T-helper 2 cell treated with Interferon-gamma antibody and Interleukin-4, amounts not matched to agents 5 μg/mL and 100 μg/mL, for 36 hours (primary cell): Measurements from ENCODE around the gene OIP5.
"Not testable (repeated sequence)": the region's sequence is repeated elsewhere in the genome, so short reads cannot be mapped to it uniquely, and the experiment has no call there.

Experiments
- DNase-seq: peaks from one replicate; pipeline ENCODE4 v3.0.0; 2021; ENCODE audit warnings: low spot score
- H3K27ac Mint-ChIP-seq: one replicate; pipeline ENCODE4 v1.8.0; 2021; ENCODE audit warnings: mild to moderate bottlenecking, mixed read lengths
- H3K27me3 Mint-ChIP-seq: one replicate; pipeline ENCODE4 v1.8.0; 2021; ENCODE audit warnings: low read depth, mixed read lengths
- H3K36me3 Mint-ChIP-seq: one replicate; pipeline ENCODE4 v1.8.0; 2021; ENCODE audit warnings: low read depth, mixed read lengths
- H3K4me1 Mint-ChIP-seq: one replicate; pipeline ENCODE4 v1.8.0; 2021; ENCODE audit warnings: low read depth, mixed read lengths
- H3K4me3 Mint-ChIP-seq: one replicate; pipeline ENCODE4 v1.8.0; 2022; ENCODE audit warnings: mild to moderate bottlenecking, moderate library complexity, mixed read lengths
- H3K9me3 Mint-ChIP-seq: one replicate; pipeline ENCODE4 v1.8.0; 2021; ENCODE audit warnings: mixed read lengths

OIP5 gene

DNA sequence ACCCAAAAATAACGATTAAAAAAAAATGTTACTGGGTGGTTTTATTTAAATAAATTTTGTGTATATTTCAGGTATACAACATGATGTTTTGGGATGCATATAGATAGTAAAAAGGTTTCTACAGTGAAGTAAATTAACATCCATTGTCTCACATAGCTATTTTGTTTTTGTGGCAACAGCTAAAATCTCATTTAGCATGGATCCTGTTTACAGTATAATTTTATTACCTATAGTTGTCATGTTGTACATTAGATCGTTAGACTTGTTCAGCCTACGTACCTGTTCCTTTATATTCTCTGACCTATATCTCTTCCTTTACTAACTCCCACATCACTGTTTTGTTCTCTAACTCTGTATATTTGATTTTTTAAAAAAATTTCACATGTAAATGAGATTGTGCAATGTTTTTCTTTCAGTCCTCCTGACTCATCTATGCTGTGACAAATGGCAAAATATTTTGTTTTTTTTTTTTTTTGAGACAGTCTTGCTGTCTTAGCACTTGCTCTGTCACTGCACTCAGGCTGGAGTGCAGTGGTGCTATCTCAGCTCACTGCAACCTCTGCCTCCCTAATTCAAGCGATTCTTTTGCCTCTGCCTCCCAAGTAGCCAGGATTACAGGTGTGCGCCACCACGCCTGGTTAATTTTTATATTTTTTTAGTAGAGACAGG, 45.6 kb downstream of the OIP5 start:
- Mint-ChIP-seq H3K4me1 (peaks cover 44% of the 10 kb centered on the region), H3K9me3 (peaks cover 13% of the 10 kb centered on the region), H3K27me3 (no peaks in the 10 kb centered on the region), H3K36me3 (peaks cover 55% of the 10 kb centered on the region), H3K27ac (peak overlapping the region; percentile 76), H3K4me3 (peak overlapping the region; percentile 53)
- DNase-seq: no peak

DNA sequence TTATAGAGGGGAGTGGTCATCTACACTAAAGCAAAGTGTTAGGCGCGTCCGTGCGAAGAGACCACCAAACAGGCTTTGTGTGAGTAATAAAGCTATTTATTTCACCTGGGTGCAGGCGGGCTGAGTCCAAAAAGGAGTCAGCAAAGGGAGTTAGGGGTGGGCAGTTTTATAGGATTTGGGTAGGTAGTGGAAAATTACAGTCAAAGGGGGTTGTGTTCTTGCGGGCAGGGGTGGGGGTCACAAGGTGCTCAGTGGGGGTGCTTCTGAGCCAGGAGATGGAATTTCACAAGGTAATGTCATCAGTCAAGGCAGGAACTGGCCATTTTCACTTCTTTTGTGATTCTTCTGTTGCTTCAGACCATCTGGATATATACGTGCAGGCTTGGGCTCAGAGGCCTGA, 47.1 kb downstream of the OIP5 start:
- no peaks in the 10 kb centered on the region for H3K27me3 Mint-ChIP-seq
- H3K36me3 Mint-ChIP-seq: peaks cover 46% of the 10 kb centered on the region
- peak overlapping the region; percentile 95 for H3K4me3 Mint-ChIP-seq
- H3K27ac Mint-ChIP-seq: peak overlapping the region; percentile 97
- peaks cover 38% of the 10 kb centered on the region for H3K4me1 Mint-ChIP-seq
- peaks cover 13% of the 10 kb centered on the region for H3K9me3 Mint-ChIP-seq
- DNase-seq: no peak

DNA sequence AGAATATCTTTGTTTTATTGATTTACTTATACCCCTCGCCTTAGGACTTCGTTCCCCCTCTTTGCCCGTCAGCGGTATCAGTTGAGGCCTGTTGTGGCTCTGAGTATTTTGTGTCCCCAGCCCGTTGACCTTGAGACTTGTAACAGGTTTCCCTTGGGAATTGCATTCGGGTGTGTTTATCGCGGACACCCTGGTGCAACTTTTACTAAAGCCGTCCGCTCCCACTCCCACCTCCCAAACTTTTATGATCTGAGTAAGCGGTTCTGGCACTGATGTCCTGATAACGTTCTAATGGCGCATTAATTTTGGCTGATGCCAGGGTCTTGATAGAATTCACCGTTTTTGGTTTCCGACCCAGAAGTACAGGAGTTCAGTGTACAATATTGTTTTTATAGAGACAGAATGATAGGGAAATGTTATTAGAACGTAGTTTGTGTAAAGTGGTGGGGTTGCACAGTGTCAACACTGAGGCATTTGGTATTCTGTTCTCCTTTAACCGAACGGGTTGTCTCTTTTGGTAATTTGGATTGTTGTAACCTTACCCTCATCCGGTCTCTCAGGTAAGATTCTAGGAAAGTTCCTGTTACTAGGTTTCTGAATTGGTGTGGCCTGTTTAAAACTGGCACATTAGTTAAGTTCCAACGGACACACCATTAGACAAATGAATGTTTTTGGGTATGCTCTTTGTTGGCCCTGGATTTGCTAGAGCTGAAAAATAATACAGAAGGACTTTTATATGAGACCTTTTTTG, 47.8 kb downstream of the OIP5 start:
- peaks cover 13% of the 10 kb centered on the region for H3K9me3 Mint-ChIP-seq
- peak overlapping the region; percentile 95 for H3K4me3 Mint-ChIP-seq
- H3K27ac Mint-ChIP-seq: peak overlapping the region; percentile 97
- H3K4me1 Mint-ChIP-seq: peaks cover 38% of the 10 kb centered on the region
- H3K27me3 Mint-ChIP-seq: no peaks in the 10 kb centered on the region
- DNase-seq: peak; percentile 7
- peaks cover 51% of the 10 kb centered on the region for H3K36me3 Mint-ChIP-seq

DNA sequence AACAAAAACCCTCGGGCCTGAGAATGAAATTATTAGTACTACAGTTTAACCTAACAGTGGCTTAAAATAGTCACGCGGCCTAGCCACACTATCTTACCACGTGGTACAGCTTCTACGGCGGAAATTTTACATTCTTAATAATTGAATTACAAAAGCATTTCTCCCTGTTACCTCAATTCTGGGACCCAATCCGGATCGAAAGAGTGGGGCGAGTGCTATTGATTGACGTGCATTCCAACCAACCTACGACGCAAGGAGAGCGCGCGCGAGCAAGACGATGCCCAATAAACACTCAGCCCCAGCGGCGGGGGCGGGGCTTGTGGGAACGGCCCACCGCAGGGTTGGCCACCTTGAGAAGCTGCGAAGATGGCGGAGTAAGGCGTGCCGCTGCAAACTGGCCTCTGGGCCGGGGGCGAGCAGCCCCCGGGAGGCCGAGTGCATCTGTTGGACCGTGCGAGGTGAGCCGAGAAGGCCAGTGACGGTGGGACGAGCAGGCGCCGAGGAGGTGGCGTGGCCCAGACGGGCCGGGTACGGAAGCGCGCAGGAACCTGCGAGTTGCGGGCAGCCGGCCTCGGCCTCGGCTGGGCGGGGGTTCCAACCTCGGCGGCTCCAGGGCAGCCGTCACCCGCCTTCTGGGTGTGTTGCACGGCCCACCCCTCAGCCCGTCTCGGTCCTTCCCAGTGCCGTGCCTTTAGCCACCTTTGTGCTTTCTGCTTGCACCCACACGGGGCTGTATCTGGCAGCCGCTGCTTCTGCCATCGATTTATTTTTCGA, 48.6 kb downstream of the OIP5 start:
- H3K27me3 Mint-ChIP-seq: no peaks in the 10 kb centered on the region
- H3K36me3 Mint-ChIP-seq: peaks cover 56% of the 10 kb centered on the region
- peaks cover 37% of the 10 kb centered on the region for H3K4me1 Mint-ChIP-seq
- H3K9me3 Mint-ChIP-seq: peaks cover 13% of the 10 kb centered on the region
- peak overlapping the region; percentile 95 for H3K4me3 Mint-ChIP-seq
- DNase-seq: peak; percentile 98
- peak overlapping the region; percentile 97 for H3K27ac Mint-ChIP-seq

DNA sequence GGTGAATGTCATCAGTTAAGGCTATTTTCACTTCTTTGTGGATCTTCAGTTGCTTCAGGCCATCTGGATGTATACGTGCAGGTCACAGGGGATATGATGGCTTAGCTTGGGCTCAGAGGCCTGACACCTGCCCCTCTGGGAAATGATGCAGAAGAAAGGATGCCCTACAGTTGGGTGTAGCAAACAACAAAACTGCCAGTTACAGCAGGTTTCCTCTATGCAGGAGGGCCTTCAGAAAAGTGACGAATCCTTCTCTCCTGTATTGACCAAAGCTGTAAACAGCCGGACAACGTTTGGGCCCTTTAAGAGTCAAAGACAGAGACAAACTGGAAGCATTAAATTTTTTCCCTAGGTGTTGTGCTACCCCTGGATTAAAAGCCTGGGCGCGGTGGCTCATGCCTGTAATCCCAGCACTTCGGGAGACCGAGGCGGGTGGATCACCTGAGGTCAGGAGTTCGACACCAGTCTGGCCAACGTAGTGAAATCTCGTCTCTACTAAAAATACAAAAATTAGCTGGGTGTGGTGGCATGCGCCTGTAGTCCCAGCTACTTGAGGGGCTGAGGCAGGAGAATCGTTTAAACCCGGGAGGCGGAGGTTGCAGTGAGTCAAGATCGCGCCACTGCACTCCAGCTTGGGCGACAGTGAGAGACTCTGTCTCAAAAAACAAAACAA, 49.3 kb downstream of the OIP5 start:
- Mint-ChIP-seq H3K9me3 (peaks cover 13% of the 10 kb centered on the region), H3K27ac (peak overlapping the region; percentile 96), H3K36me3 (peaks cover 53% of the 10 kb centered on the region), H3K4me1 (peaks cover 30% of the 10 kb centered on the region), H3K4me3 (peak overlapping the region; percentile 95)
- H3K27me3 Mint-ChIP-seq, DNase-seq: not testable (repeated sequence)

DNA sequence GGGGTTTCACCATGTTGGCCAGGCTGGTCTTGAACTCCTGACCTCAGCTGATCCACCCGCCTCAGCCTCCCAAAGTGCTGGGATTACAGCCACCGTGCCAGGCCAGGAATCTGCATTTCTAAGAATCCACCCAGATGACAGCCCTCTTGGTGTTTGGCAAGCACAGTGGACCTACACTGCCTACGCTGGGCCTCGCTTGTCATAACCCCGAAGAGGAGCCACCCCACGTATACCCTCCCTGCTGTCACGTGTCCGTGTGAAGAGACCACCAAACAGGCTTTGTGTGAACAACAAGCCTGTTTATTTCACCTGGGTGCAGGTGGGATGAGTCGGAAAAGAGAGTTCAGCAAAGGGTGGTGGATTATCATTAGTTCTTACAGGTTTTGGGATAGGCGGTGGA, 50.0 kb downstream of the OIP5 start:
- H3K27me3 Mint-ChIP-seq, DNase-seq: not testable (repeated sequence)
- Mint-ChIP-seq H3K36me3 (peaks cover 49% of the 10 kb centered on the region), H3K27ac (peak overlapping the region; percentile 96), H3K4me1 (peaks cover 28% of the 10 kb centered on the region), H3K9me3 (peaks cover 13% of the 10 kb centered on the region), H3K4me3 (peak overlapping the region; percentile 95)

DNA sequence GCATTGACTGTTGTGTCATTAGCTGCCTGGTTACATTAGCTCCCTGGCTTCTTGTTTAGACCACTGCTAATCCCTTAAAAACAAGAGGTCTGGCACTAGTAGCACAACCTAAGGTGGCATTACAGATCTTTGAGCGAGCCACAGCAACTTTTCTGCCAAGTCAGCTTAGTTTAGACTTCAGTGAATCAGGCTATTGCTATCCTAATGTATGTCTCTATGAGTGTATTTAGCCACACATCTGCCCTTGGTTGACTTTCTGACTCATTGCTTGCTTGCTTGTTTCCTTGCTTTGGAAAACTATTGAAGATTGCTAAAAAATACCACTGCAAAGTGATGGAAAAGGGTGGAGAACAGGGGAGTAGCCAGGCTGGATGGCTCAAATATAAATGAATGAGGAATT, 51.2 kb downstream of the OIP5 start:
- no peak for DNase-seq
- H3K27ac Mint-ChIP-seq: peak overlapping the region; percentile 5
- no peak overlapping the region for H3K4me3 Mint-ChIP-seq
- H3K27me3 Mint-ChIP-seq: no peaks in the 10 kb centered on the region
- H3K4me1 Mint-ChIP-seq: peaks cover 29% of the 10 kb centered on the region
- H3K9me3 Mint-ChIP-seq: peaks cover 10% of the 10 kb centered on the region
- peaks cover 41% of the 10 kb centered on the region for H3K36me3 Mint-ChIP-seq

DNA sequence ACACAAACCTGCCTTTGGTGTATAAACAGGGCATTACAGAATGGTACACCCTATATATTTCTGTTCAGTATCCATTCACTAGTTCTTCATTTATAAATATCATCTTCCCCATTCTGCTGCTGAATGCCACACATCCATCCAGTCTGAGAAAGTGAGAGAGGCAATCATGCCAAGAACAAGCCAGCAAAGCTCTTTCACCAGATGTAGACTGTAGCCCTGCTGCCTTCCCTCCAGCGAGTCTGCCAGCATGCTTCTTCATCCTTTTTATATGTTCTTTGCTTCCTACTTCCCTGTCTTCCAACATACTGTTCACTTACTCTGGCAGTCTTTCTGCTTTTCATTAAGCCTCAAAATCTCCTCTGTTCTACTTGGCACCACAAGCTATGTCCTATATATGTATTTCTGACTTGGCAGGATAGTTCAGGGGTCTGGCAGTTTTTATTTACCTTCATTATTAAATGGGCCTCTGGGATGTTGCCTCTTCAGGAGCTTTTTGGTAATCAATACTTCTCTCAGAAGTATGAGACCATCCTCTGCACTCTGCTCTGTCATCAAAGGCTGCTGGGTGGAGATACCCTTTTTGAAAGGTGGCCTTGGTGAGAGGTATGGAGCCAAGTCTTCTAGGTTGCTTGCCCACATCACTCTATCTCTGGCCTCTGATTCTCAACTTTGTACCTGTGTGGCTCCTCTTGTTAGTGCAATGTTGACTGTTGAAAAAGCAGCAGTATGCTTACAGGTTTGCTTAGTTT, 52.7 kb downstream of the OIP5 start:
- Mint-ChIP-seq H3K27ac (no peak overlapping the region), H3K4me3 (no peak overlapping the region), H3K27me3 (no peaks in the 10 kb centered on the region), H3K4me1 (peaks cover 19% of the 10 kb centered on the region), H3K9me3 (no peaks in the 10 kb centered on the region), H3K36me3 (peaks cover 27% of the 10 kb centered on the region)
- no peak for DNase-seq

DNA sequence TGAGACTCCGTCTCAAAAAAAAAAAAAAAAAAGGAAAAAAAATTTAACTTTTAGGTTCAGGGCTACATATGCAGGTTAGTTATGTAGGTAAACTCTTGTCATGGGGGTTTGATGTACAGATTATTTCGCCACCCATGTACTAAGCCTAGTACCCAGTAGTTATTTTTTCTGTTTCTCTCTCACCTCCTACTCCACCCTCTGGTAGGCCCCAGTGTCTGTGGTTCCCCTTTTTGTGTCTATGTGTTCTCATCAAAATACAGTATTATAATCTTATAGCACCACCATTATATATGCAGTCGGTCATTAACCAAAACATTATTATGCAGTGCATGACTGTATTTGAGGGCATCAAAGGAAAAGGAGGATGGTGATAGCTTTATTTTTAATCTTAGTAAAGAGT, 54.1 kb downstream of the OIP5 start:
- H3K9me3 Mint-ChIP-seq: no peaks in the 10 kb centered on the region
- peaks cover 14% of the 10 kb centered on the region for H3K4me1 Mint-ChIP-seq
- no peaks in the 10 kb centered on the region for H3K27me3 Mint-ChIP-seq
- H3K36me3 Mint-ChIP-seq: peaks cover 23% of the 10 kb centered on the region
- H3K27ac Mint-ChIP-seq: no peak overlapping the region
- no peak for DNase-seq
- H3K4me3 Mint-ChIP-seq: no peak overlapping the region

DNA sequence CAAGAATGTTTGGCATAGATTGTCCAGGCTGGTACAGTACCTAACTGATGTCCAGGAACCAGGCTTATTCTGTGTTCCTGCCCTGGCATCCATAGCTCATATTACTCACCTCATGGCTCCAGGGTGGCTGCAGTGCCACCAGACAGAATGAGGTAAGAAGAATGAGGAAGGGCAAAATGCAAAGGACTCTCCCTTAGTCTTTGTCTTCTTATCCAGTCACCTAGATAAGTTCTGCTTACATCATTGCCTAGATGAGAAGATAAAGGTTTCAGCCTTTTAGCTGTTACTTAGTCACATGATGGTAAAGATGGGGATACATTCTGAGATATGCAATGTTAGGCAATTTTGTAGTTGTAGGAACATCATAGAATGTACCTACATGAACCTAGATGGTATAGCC, 55.6 kb downstream of the OIP5 start:
- DNase-seq: no peak
- H3K4me1 Mint-ChIP-seq: peaks cover 6% of the 10 kb centered on the region

DNA sequence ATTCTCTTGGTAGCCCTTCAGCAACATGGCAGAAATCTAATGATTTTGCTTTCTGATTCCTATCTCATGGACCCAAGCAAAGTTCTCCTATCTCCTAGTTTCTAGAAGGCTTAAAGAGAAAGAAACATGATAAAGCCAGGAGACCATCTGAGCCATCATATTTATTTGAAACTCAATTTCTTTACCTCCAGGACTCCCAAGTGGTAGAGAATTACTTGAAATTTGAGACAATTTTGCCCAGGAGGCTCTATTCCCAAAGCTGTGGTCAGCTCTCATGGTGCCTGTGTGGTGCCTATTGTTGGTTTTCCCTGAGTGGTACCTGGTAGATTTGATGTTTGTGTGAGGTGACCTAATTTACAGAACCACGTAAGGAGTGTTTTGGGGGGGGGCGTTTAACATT, 62.5 kb downstream of the OIP5 start:
- Mint-ChIP-seq H3K27me3 (no peaks in the 10 kb centered on the region), H3K36me3 (peaks cover 13% of the 10 kb centered on the region), H3K9me3 (no peaks in the 10 kb centered on the region), H3K4me3 (no peak overlapping the region), H3K4me1 (no peaks in the 10 kb centered on the region), H3K27ac (no peak overlapping the region)
- DNase-seq: no peak

More for the DNA sequence above, 55.6 kb downstream of the OIP5 start:
- Mint-ChIP-seq H3K27ac (no peak overlapping the region), H3K27me3 (no peaks in the 10 kb centered on the region), H3K9me3 (no peaks in the 10 kb centered on the region), H3K36me3 (peaks cover 20% of the 10 kb centered on the region), H3K4me3 (no peak overlapping the region)

DNA sequence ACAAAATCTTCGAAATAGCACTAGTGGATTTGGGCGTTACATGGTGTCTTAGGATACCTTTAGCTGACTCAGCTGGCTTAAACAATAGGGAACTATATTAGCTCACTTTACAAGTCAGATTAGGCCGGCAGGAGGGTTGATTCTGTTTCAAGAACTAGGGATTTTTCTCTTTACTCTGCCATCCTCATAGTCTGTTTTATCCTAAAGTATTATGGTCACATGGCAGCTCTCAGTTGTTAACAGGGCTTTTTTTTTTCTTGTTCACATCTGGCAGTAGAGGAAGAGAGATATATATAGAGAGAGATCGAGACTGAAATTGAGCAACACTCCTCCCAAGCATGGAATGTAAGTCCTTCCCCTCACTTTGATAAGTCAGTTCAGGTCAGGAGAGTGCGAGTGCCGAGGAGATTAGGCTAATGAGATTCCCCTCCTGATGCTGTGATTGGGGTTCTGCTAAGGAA, 68.5 kb downstream of the OIP5 start:
- no peak for DNase-seq
- Mint-ChIP-seq H3K4me3 (no peak overlapping the region), H3K4me1 (peaks cover 2% of the 10 kb centered on the region), H3K36me3 (peaks cover 11% of the 10 kb centered on the region), H3K27me3 (no peaks in the 10 kb centered on the region), H3K9me3 (no peaks in the 10 kb centered on the region), H3K27ac (no peak overlapping the region)

DNA sequence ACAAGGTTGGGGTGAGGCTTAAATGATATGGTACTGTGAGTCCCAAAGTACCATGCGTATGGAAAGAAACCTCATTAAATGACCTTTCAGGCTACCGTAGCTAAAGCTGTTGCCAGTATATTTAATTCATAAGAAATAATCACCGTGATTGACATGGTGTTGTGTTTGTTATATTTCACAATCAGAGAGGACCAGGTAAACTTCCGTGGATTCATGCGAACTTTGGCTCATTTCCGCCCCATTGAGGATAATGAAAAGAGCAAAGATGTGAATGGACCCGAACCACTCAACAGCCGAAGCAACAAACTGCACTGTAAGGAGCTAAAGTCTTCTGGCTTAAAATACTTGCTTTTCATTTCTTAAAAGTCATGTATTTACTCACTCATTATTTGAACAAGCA, 69.8 kb downstream of the OIP5 start:
- no peaks in the 10 kb centered on the region for H3K9me3 Mint-ChIP-seq
- H3K36me3 Mint-ChIP-seq: peaks cover 18% of the 10 kb centered on the region
- H3K27ac Mint-ChIP-seq: no peak overlapping the region
- peaks cover 3% of the 10 kb centered on the region for H3K4me1 Mint-ChIP-seq
- no peak overlapping the region for H3K4me3 Mint-ChIP-seq
- H3K27me3 Mint-ChIP-seq: no peaks in the 10 kb centered on the region
- no peak for DNase-seq
